SK-N-SH treated with all-trans-retinoic acid at 6 μM for 48 hours (cell line): ENCODE results near the gene CEBPA.

Experiments
- CSRNP3 ChIP-seq: fragments of 250-450 bp; sonication (Bioruptor Pico); IDR thresholded peaks from 2 replicates; pipeline ENCODE4 v1.5.1; 2021; ENCODE audit warnings: mild to moderate bottlenecking, moderate library complexity
- ISL1 ChIP-seq: fragments of 250-450 bp; sonication (Bioruptor Pico); IDR thresholded peaks from 2 replicates; pipeline ENCODE4 v2.1.2; 2022; ENCODE audit warnings: mild to moderate bottlenecking, moderate library complexity
- PATZ1 ChIP-seq: fragments of 250-450 bp; sonication (Bioruptor Pico); IDR thresholded peaks from 2 replicates; pipeline ENCODE4 v1.8.0; 2020; ENCODE audit warnings: mild to moderate bottlenecking, moderate library complexity, borderline replicate concordance
- POU6F1 ChIP-seq: fragments of 250-450 bp; sonication (Bioruptor Pico); IDR thresholded peaks from 2 replicates; pipeline ENCODE4 v1.8.0; 2021; ENCODE audit warnings: low read depth, mild to moderate bottlenecking, moderate library complexity, borderline replicate concordance
- TOX ChIP-seq: fragments of 250-450 bp; sonication (Bioruptor Pico); IDR thresholded peaks from 2 replicates; pipeline ENCODE4 v1.8.0; 2021; ENCODE audit warnings: mild to moderate bottlenecking, moderate library complexity, borderline replicate concordance
- ZC3H10 ChIP-seq: fragments of 250-450 bp; sonication (Bioruptor Pico); IDR thresholded peaks from 2 replicates; pipeline ENCODE4 v1.5.1; 2021; ENCODE audit warnings: mild to moderate bottlenecking, moderate library complexity
- ZNF8 ChIP-seq: fragments of 450-650 bp; formaldehyde crosslinking; IDR thresholded peaks from 2 replicates; pipeline ENCODE4 v1.5.0; 2020; ENCODE audit warnings: mild to moderate bottlenecking, moderate library complexity

- TF ChIP-seq ZNF8 (CRISPR knock-in tag): no peak
- no peak for TF ChIP-seq TOX (CRISPR knock-in tag)
- TF ChIP-seq ZC3H10 (CRISPR knock-in tag): no peak
- no peak for TF ChIP-seq POU6F1
- TF ChIP-seq PATZ1 (CRISPR knock-in tag): no peak
- TF ChIP-seq ISL1 (CRISPR knock-in tag): no peak
- no peak for TF ChIP-seq CSRNP3 (CRISPR knock-in tag)
Observed at GRCh38 chr19:33335446-33335845, 33.1 kb upstream of the CEBPA start.
